Measurements from ENCODE around the gene TIAM2. TPM values are rescaled to one million over a fixed set of nuclear protein-coding genes. Genes with fewer than 3 reads are reported as not detected.

The TIAM2 gene
- total RNA-seq, 3 donors from 2014 or later (not counting 1 experiment from before 2014, with no cell fraction given), result 6.5 to 11.1 (median 8.7) TPM

DNA sequence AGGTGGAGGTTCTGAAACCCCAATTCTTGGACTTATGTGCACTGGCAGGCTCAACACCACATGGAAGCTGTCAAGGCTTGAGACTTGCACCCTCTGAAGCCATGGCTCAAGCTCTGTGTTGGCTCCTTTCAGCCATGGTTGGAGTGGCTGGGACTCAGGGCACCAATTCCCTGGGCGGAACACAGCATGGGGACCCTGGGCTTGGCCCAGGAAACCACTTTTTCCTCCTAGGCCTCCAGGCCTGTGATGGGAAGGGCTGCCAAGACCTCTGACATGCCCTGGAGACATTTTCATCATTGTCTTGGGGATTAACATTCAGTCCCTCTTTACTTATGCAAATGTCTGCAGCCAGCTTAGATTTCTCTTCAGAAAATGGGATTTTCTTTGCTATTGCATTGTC lies 242.5 kb downstream of the TIAM2 start:
- Histone ChIP-seq H3K9me3 (ENCODE audit: control insufficient read depth, insufficient read depth, low read length) (no peaks in the 10 kb centered on the region), H3K27me3 (ENCODE audit: control insufficient read depth, insufficient read depth, low read length) (no peaks in the 10 kb centered on the region), H3K36me3 (ENCODE audit: control insufficient read depth, insufficient read depth, low read length) (no peaks in the 10 kb centered on the region), H3K4me1 (ENCODE audit: control insufficient read depth, insufficient read depth, low read length) (no peaks in the 10 kb centered on the region), H3K4me3 (ENCODE audit: low read length) (no peak overlapping the region), H3K27ac (ENCODE audit: low read length) (no peak overlapping the region)
- Mint-ChIP-seq H3K27me3 (ENCODE audit: low read depth in 2 of 2) (peaks cover 11 to 13% of the 10 kb centered on the region in 2 donors), H3K4me3 (no peak overlapping the region), H3K27ac (no peak overlapping the region), H3K4me1 (no peaks in the 10 kb centered on the region), H3K9me3 (no peaks in the 10 kb centered on the region), H3K36me3 (no peaks in the 10 kb centered on the region)
- WGBS (ENCODE audit: insufficient coverage), result 93% methylated on average over 1 of the region's 1 CpG
- TF ChIP-seq, protein P1, sequence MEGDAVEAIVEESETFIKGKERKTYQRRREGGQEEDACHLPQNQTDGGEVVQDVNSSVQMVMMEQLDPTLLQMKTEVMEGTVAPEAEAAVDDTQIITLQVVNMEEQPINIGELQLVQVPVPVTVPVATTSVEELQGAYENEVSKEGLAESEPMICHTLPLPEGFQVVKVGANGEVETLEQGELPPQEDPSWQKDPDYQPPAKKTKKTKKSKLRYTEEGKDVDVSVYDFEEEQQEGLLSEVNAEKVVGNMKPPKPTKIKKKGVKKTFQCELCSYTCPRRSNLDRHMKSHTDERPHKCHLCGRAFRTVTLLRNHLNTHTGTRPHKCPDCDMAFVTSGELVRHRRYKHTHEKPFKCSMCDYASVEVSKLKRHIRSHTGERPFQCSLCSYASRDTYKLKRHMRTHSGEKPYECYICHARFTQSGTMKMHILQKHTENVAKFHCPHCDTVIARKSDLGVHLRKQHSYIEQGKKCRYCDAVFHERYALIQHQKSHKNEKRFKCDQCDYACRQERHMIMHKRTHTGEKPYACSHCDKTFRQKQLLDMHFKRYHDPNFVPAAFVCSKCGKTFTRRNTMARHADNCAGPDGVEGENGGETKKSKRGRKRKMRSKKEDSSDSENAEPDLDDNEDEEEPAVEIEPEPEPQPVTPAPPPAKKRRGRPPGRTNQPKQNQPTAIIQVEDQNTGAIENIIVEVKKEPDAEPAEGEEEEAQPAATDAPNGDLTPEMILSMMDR (IDR thresholded peaks at IDR 0.05), result no peak
- ATAC-seq (no peak), DNase-seq (no peak)
- intact Hi-C loops (cut with micrococcal nuclease), result no loop called here

DNA sequence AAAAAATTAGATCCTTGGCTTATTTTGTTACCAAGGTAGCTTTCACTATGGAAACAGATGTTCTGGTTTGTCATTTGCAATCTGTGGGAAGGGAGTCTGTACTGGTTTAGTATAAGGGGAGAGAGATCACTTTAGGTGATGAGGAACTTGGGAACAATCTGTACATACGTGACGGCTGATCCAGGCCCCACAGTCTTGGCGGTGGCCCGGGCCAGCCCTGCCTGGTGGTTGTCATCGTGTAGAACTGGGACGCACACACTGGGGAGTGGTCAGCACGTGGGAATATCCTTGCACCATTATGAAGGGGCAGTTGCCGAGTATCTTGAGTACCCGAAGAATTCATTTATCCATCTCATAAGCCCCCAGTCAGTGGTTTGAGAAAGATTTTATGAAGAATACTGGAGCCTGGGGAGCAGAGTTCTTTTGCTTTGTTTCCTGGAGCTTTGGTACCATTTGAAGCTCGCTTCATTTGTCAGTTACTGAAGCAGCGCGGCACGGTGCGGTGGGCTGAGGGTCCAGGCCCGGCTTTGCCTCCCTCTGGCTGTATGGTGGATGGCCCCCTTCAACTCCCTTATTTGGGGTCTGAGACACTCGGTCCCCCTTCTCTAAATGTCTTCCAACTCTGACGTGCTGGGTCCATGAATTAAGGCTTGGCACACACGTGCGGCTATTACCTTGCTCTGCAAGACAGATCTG lies 245.9 kb downstream of the TIAM2 start:
- Histone ChIP-seq H3K27me3 (ENCODE audit: control insufficient read depth, insufficient read depth, low read length) (no peaks in the 10 kb centered on the region), H3K36me3 (ENCODE audit: control insufficient read depth, insufficient read depth, low read length) (no peaks in the 10 kb centered on the region), H3K9me3 (ENCODE audit: control insufficient read depth, insufficient read depth, low read length) (no peaks in the 10 kb centered on the region), H3K4me3 (ENCODE audit: low read length) (no peak overlapping the region), H3K27ac (ENCODE audit: low read length) (no peak overlapping the region), H3K4me1 (ENCODE audit: control insufficient read depth, insufficient read depth, low read length) (no peaks in the 10 kb centered on the region)
- intact Hi-C loops (cut with micrococcal nuclease), result no loop called here
- TF ChIP-seq, protein P1 (IDR thresholded peaks at IDR 0.05), result no peak
- ATAC-seq, result no peak
- H3K4me1 Mint-ChIP-seq, result no peaks in the 10 kb centered on the region
- WGBS (ENCODE audit: insufficient coverage), result 94% methylated on average over 17 of the region's 19 CpGs
- H3K9me3 Mint-ChIP-seq, result no peaks in the 10 kb centered on the region
- H3K36me3 Mint-ChIP-seq, result no peaks in the 10 kb centered on the region
- H3K27me3 Mint-ChIP-seq (ENCODE audit: low read depth in 2 of 2), result peaks cover 11 to 13% of the 10 kb centered on the region in 2 donors
- H3K27ac Mint-ChIP-seq, result no peak overlapping the region
- H3K4me3 Mint-ChIP-seq, result no peak overlapping the region
- no peak for DNase-seq

DNA sequence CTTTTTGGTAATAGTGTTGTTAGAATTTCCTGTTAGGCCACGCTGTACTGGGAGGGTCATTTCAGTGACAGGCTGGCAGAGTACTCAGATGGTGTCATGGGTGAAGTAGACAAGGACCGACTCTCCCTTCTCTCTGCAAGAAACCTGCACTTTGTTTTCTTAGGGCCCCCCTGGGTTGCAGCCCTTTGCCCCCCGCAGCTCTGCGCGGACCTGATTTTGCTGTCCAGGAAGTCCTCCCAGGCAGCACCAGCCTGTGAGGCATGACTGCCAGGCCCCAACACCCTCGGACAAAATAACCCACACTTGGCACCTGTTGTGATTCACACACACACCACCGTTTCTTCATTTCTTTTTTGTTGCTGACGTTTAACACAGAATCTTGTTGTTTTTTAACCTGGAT lies 246.9 kb downstream of the TIAM2 start:
- DNase-seq, result no peak
- Histone ChIP-seq H3K4me1 (ENCODE audit: control insufficient read depth, insufficient read depth, low read length) (no peaks in the 10 kb centered on the region), H3K4me3 (ENCODE audit: low read length) (no peak overlapping the region), H3K36me3 (ENCODE audit: control insufficient read depth, insufficient read depth, low read length) (no peaks in the 10 kb centered on the region), H3K27me3 (ENCODE audit: control insufficient read depth, insufficient read depth, low read length) (no peaks in the 10 kb centered on the region), H3K27ac (ENCODE audit: low read length) (no peak overlapping the region), H3K9me3 (ENCODE audit: control insufficient read depth, insufficient read depth, low read length) (no peaks in the 10 kb centered on the region)
- TF ChIP-seq, protein P1 (IDR thresholded peaks at IDR 0.05), result no peak
- no peaks in the 10 kb centered on the region for H3K4me1 Mint-ChIP-seq
- H3K36me3 Mint-ChIP-seq, result no peaks in the 10 kb centered on the region
- no peaks in the 10 kb centered on the region for H3K9me3 Mint-ChIP-seq
- H3K4me3 Mint-ChIP-seq, result no peak overlapping the region
- no peak for ATAC-seq
- intact Hi-C loops (cut with micrococcal nuclease), result no loop called here
- H3K27me3 Mint-ChIP-seq (ENCODE audit: low read depth in 2 of 2), result peaks cover 11 to 13% of the 10 kb centered on the region in 2 donors
- 92% methylated on average over 8 of the region's 8 CpGs for WGBS (ENCODE audit: insufficient coverage)
- H3K27ac Mint-ChIP-seq, result no peak overlapping the region

DNA sequence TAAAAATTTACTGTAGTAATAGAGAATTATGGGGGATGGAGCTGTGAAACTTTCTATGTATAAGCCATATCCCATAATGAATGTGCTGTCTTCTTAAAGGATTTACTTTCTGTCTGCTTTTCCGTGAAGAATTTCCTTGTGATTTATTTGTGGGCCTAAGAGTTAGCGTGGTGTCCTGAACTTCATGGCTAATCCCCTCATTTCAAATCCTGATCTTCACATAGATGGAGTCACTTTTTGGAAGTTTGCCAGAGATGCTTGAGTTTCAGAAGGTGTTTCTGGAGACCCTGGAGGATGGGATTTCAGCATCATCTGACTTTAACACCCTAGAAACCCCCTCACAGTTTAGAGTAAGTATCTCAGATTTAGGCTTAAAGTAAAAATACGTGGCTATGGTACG lies 249.3 kb downstream of the TIAM2 start:
- no peaks in the 10 kb centered on the region for H3K4me1 ChIP-seq (ENCODE audit: control insufficient read depth, insufficient read depth, low read length)
- Mint-ChIP-seq H3K27ac (no peak overlapping the region), H3K4me3 (no peak overlapping the region), H3K36me3 (no peaks in the 10 kb centered on the region), H3K9me3 (no peaks in the 10 kb centered on the region), H3K4me1 (no peaks in the 10 kb centered on the region), H3K27me3 (ENCODE audit: low read depth in 2 of 2) (peaks cover 7 to 11% of the 10 kb centered on the region in 2 donors)
- ATAC-seq, result no peak
- no peak overlapping the region for H3K27ac ChIP-seq (ENCODE audit: low read length)
- no peaks in the 10 kb centered on the region for H3K27me3 ChIP-seq (ENCODE audit: control insufficient read depth, insufficient read depth, low read length)
- 100% methylated on average over 3 of the region's 4 CpGs for WGBS (ENCODE audit: insufficient coverage)
- H3K9me3 ChIP-seq (ENCODE audit: control insufficient read depth, insufficient read depth, low read length), result no peaks in the 10 kb centered on the region
- DNase-seq, result no peak
- intact Hi-C loops (cut with micrococcal nuclease), result no loop called here
- no peaks in the 10 kb centered on the region for H3K36me3 ChIP-seq (ENCODE audit: control insufficient read depth, insufficient read depth, low read length)
- no peak overlapping the region for H3K4me3 ChIP-seq (ENCODE audit: low read length)
- TF ChIP-seq, protein P1 (IDR thresholded peaks at IDR 0.05), result no peak
